Thyroid gland (tissue), 4 donors: ENCODE data around the gene HNF1B.

ENCODE experiments used
- CTCF ChIP-seq, 6 experiments: fragments of 200-600 bp in 3 of 6; fragments of 450-650 bp in 3 of 6; sonication (generic) in 3 of 6; IDR thresholded peaks; one replicate each; pipeline ENCODE4 v1.5.1; 2016 to 2019; ENCODE audit warnings: antibody characterized with exemption in 6 of 6, mild to moderate bottlenecking in 2 of 6, inconsistent platforms in 1 of 6, moderate library complexity in 1 of 6
- POLR2A ChIP-seq, 2 donors: fragments of 450-650 bp; IDR thresholded peaks; one replicate each; pipeline ENCODE4 v1.6.1; 2017; ENCODE audit warnings: antibody characterized with exemption in 2 of 2, mild to moderate bottlenecking in 2 of 2, moderate library complexity in 1 of 2

GRCh38 chr17:37708616-37709212 lies 36.1 kb downstream of the HNF1B start:
- no peak for TF ChIP-seq CTCF (IDR thresholded peaks at IDR 0.05)
- no peak for TF ChIP-seq POLR2A (IDR thresholded peaks at IDR 0.05)
